ENCODE data around the gene PRR16. TPM values are rescaled to one million over a fixed set of nuclear protein-coding genes. Genes with fewer than 3 reads are reported as not detected.

Gene PRR16
- total and polyA plus RNA-seq, 2 of the 13 experiments (the other 11 are each of a cell fraction or from before 2014, with no cell fraction given) = not detected

DNA sequence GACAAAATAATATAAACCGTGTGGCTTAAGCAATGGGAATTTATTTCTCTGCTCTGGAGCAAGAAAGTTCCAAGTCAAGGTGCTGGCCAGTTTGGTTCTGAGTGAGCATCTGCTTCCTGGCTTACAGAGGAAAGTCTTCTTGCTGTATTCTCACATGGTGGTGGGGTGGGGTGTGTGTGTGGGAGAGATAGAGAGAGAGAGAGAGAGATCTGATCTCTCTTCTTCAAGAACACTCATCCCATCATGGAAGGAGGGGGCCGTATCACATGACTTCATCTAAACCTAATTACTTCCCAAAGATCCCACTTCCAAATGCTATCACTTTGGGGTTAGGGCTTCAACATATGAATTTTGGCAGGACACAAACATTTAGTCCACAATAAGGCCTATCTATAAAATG lies 91.2 kb downstream of the PRR16 start:
- Histone ChIP-seq H2AFZ (ENCODE audit: low read length) (no peak overlapping the region), H3K9me3 (ENCODE audit: low read length) (no peaks in the 10 kb centered on the region), H3K36me3 (replicated peaks in 1 of 2; ENCODE audit: control insufficient read depth in 1 of 2, insufficient read depth in 2 of 2, low read length in 2 of 2) (no peaks in the 10 kb centered on the region), H3K9ac (ENCODE audit: insufficient read depth, low read depth, low read length) (no peak overlapping the region), H3K27me3 (ENCODE audit: control insufficient read depth in 1 of 2, insufficient read depth in 2 of 2, low read length in 2 of 2) (no peaks in the 10 kb centered on the region), H3K4me2 (ENCODE audit: low read depth, low read length) (no peak overlapping the region), H3K27ac (ENCODE audit: extremely low read length, insufficient read depth, low read length) (no peak overlapping the region), H3K4me1 (ENCODE audit: insufficient read depth, low read length) (no peaks in the 10 kb centered on the region), H3K79me2 (ENCODE audit: insufficient read depth, low read length) (no peaks in the 10 kb centered on the region), H4K20me1 (ENCODE audit: insufficient read depth, low read length) (no peaks in the 10 kb centered on the region), H3K4me3 (replicated peaks in 1 of 3; ENCODE audit: insufficient read depth in 1 of 3, low read depth in 2 of 3, low read length in 3 of 3) (no peak overlapping the region)
- POLR2A ChIA-PET = no interaction called here
- in situ Hi-C loops (cut with HindIII; ENCODE audit: extremely low pct_ligation_motif_present, low pct_unique_long_range_greater_than_20kb) = no loop called here
- FAIRE-seq = no peak
- intact Hi-C loops (cut with micrococcal nuclease; ENCODE audit: unreplicated experiment) = no loop called here
- CTCF ChIA-PET (ENCODE audit: low intra/inter-chr PET ratio, low total read pairs) = no interaction called here
- no TSS peak for BruUV-seq (replicated peaks)
- whole genome bisulfite sequencing (ENCODE audit: low lambda C conversion rate) = 3% methylated on average over 2 of the region's 2 CpGs
- DNase-seq (ENCODE audit: low spot score) = no peak
- TF ChIP-seq NCOA1 (CRISPR knock-in tag; IDR thresholded peaks at IDR 0.05) (no peak), AHR (CRISPR knock-in tag; IDR thresholded peaks at IDR 0.05) (no peak), NFYC (CRISPR knock-in tag; IDR thresholded peaks at IDR 0.05) (no peak), TRIM24 (CRISPR knock-in tag; IDR thresholded peaks at IDR 0.05) (no peak)
- TF ChIP-seq, protein P1, sequence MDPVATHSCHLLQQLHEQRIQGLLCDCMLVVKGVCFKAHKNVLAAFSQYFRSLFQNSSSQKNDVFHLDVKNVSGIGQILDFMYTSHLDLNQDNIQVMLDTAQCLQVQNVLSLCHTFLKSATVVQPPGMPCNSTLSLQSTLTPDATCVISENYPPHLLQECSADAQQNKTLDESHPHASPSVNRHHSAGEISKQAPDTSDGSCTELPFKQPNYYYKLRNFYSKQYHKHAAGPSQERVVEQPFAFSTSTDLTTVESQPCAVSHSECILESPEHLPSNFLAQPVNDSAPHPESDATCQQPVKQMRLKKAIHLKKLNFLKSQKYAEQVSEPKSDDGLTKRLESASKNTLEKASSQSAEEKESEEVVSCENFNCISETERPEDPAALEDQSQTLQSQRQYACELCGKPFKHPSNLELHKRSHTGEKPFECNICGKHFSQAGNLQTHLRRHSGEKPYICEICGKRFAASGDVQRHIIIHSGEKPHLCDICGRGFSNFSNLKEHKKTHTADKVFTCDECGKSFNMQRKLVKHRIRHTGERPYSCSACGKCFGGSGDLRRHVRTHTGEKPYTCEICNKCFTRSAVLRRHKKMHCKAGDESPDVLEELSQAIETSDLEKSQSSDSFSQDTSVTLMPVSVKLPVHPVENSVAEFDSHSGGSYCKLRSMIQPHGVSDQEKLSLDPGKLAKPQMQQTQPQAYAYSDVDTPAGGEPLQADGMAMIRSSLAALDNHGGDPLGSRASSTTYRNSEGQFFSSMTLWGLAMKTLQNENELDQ (CRISPR knock-in tag; IDR thresholded peaks at IDR 0.05; ENCODE audit: borderline replicate concordance) = no peak
- TF ChIP-seq, protein P2, sequence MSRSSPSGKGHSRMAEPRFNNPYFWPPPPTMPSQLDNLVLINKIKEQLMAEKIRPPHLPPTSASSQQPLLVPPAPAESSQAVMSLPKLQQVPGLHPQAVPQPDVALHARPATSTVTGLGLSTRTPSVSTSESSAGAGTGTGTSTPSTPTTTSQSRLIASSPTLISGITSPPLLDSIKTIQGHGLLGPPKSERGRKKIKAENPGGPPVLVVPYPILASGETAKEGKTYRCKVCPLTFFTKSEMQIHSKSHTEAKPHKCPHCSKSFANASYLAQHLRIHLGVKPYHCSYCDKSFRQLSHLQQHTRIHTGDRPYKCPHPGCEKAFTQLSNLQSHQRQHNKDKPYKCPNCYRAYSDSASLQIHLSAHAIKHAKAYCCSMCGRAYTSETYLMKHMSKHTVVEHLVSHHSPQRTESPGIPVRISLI (CRISPR knock-in tag; IDR thresholded peaks at IDR 0.05; ENCODE audit: borderline replicate concordance) = no peak
- TF ChIP-seq, protein P3, sequence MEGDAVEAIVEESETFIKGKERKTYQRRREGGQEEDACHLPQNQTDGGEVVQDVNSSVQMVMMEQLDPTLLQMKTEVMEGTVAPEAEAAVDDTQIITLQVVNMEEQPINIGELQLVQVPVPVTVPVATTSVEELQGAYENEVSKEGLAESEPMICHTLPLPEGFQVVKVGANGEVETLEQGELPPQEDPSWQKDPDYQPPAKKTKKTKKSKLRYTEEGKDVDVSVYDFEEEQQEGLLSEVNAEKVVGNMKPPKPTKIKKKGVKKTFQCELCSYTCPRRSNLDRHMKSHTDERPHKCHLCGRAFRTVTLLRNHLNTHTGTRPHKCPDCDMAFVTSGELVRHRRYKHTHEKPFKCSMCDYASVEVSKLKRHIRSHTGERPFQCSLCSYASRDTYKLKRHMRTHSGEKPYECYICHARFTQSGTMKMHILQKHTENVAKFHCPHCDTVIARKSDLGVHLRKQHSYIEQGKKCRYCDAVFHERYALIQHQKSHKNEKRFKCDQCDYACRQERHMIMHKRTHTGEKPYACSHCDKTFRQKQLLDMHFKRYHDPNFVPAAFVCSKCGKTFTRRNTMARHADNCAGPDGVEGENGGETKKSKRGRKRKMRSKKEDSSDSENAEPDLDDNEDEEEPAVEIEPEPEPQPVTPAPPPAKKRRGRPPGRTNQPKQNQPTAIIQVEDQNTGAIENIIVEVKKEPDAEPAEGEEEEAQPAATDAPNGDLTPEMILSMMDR (CRISPR knock-in tag; IDR thresholded peaks at IDR 0.05) = no peak
- TF ChIP-seq, protein P4, sequence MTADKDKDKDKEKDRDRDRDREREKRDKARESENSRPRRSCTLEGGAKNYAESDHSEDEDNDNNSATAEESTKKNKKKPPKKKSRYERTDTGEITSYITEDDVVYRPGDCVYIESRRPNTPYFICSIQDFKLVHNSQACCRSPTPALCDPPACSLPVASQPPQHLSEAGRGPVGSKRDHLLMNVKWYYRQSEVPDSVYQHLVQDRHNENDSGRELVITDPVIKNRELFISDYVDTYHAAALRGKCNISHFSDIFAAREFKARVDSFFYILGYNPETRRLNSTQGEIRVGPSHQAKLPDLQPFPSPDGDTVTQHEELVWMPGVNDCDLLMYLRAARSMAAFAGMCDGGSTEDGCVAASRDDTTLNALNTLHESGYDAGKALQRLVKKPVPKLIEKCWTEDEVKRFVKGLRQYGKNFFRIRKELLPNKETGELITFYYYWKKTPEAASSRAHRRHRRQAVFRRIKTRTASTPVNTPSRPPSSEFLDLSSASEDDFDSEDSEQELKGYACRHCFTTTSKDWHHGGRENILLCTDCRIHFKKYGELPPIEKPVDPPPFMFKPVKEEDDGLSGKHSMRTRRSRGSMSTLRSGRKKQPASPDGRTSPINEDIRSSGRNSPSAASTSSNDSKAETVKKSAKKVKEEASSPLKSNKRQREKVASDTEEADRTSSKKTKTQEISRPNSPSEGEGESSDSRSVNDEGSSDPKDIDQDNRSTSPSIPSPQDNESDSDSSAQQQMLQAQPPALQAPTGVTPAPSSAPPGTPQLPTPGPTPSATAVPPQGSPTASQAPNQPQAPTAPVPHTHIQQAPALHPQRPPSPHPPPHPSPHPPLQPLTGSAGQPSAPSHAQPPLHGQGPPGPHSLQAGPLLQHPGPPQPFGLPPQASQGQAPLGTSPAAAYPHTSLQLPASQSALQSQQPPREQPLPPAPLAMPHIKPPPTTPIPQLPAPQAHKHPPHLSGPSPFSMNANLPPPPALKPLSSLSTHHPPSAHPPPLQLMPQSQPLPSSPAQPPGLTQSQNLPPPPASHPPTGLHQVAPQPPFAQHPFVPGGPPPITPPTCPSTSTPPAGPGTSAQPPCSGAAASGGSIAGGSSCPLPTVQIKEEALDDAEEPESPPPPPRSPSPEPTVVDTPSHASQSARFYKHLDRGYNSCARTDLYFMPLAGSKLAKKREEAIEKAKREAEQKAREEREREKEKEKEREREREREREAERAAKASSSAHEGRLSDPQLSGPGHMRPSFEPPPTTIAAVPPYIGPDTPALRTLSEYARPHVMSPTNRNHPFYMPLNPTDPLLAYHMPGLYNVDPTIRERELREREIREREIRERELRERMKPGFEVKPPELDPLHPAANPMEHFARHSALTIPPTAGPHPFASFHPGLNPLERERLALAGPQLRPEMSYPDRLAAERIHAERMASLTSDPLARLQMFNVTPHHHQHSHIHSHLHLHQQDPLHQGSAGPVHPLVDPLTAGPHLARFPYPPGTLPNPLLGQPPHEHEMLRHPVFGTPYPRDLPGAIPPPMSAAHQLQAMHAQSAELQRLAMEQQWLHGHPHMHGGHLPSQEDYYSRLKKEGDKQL (CRISPR knock-in tag; IDR thresholded peaks at IDR 0.05; ENCODE audit: low read depth) = no peak
- ATAC-seq = no peak
